Measurements from ENCODE around the gene TMEM151A.

Gene TMEM151A

DNA sequence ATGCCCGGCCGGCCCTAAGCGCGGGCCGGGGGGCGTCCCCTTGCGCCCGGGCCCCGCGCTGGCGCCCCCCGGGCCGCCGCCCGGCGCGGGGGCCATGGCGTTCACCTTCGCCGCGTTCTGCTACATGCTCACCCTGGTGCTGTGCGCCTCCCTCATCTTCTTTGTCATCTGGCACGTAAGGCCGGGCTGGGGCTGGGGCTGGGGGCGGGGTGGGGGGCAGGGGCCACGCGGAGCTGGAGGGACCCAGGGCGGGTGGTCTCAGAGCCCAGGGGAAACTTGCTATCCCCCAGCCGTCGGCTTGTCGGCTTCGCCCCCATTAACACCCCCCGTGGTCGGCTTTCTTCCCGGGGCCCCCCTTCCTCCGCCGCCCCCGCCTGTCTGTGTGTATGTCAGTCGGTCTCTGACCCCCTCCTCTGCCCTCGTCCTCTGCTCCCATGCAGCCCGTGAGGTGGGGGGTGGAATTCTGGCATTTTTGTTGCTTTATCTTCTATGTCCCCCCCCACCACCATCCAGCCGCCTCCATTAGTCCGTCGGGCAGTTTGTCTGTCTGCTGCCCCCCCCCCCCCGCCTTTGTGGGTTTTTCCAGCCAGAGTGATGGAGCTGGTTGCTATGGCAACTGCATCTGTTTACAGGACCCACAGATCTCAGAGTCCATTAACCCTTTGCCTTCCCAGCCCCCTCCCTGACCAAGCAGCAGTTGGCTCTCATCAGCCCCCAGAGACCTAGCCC lies 13.2 kb upstream of the TMEM151A start:
- no peak overlapping the region for H4K8ac ChIP-seq (ENCODE audit: low read depth, low read length)
- H4K5ac ChIP-seq (ENCODE audit: low read length), result no peak overlapping the region
- H2BK120ac ChIP-seq (ENCODE audit: low read depth, low read length), result no peak overlapping the region
- no peaks in the 10 kb centered on the region for H3K27me3 ChIP-seq (ENCODE audit: insufficient read depth, low read length, poor library complexity)
- H3K79me2 ChIP-seq (ENCODE audit: control insufficient read depth, insufficient read depth, low read length), result no peaks in the 10 kb centered on the region
- peak overlapping the region; percentile 54 for H3K4me2 ChIP-seq (ENCODE audit: low read length)
- no CpG with 5 or more reads among the region's 45 CpGs for WGBS (ENCODE audit: extremely low coverage, insufficient coverage, low lambda C conversion rate)
- no peak overlapping the region for H3K4me3 ChIP-seq (ENCODE audit: low read length)
- no peak overlapping the region for H3K23ac ChIP-seq (ENCODE audit: low read length)
- no peaks in the 10 kb centered on the region for H3K4me1 ChIP-seq (ENCODE audit: control insufficient read depth, low read depth, low read length)
- no peak overlapping the region for H2BK5ac ChIP-seq (ENCODE audit: low read length)
- H3K56ac ChIP-seq (ENCODE audit: low read length), result peak overlapping the region; percentile 56
- peak overlapping the region; percentile 22 for H3K18ac ChIP-seq (ENCODE audit: low read length)
- H2AK5ac ChIP-seq (ENCODE audit: low read length), result no peak overlapping the region
- DNase-seq, result peak; percentile 71
- no peaks in the 10 kb centered on the region for H3K79me1 ChIP-seq (ENCODE audit: low read length)
- no peak overlapping the region for H2BK15ac ChIP-seq (replicated peaks; ENCODE audit: low read depth)
- H3K9ac ChIP-seq (ENCODE audit: low read length), result peak overlapping the region; percentile 51
- peaks cover 2% of the 10 kb centered on the region for H3K36me3 ChIP-seq (ENCODE audit: control insufficient read depth, insufficient read depth, low read length)
- no peak overlapping the region for H3K4ac ChIP-seq (ENCODE audit: low read depth, low read length)
- no peak overlapping the region for H3K27ac ChIP-seq (ENCODE audit: low read depth, low read length)

DNA sequence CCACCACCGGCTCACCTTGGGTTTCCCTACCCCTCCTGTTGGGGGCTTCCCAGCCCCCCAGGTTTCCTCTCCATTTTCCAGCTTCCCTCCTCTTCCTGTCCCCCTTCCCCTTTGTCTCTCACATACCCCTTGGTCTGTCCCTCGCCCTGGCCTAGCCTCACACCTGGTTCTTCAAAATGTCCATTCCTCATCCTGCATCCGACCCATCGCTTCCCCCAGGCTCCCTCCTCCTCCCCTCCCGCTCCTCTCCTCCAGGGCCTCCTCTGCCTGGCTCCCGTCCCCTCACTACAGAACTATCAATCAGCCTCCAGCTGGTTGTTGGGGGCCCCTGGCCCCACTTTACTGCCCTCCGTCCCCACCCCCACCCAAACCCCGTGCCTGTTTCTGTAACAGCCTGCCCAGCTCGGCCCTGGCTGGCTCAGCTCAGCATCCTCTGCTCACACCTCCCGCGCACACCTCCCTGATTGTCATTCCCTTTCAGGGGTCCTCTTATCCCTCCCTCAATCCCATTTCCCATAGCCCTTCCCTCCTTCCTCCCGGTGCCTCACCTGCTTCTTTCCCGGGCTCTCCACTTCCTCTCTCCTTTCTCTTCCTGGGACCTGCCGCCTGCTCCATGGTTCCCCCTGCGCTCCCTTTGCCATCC lies 12.5 kb upstream of the TMEM151A start:
- H3K27ac ChIP-seq (ENCODE audit: low read depth, low read length), result no peak overlapping the region
- no CpG with 5 or more reads among the region's 15 CpGs for WGBS (ENCODE audit: extremely low coverage, insufficient coverage, low lambda C conversion rate)

DNA sequence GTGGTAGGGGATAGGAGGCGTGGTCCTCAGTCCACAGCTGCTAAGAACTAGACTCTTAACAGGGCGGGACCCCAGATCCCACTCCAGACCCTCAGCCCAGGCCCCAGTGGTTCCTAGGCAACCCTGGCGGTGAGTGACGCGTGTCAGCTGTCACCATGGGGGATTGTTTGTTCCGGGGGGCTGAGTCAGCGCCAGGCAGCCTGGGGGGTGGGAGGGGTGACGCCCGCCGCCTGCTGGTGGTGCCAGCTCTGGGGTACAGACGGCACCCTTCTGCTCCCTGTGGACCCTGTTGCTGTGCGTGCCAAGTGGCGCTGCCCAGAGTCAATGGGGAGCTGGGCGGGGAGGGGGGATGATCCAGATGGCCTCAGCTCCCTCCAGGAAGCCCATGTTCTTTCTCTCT lies 11.3 kb upstream of the TMEM151A start:
- Histone ChIP-seq H3K4me3 (ENCODE audit: low read length) (no peak overlapping the region), H3K36me3 (ENCODE audit: control insufficient read depth, insufficient read depth, low read length) (no peaks in the 10 kb centered on the region), H2BK5ac (ENCODE audit: low read length) (no peak overlapping the region), H3K27ac (ENCODE audit: low read depth, low read length) (no peak overlapping the region), H3K56ac (ENCODE audit: low read length) (no peak overlapping the region), H2BK15ac (replicated peaks; ENCODE audit: low read depth) (no peak overlapping the region), H3K4ac (ENCODE audit: low read depth, low read length) (no peak overlapping the region), H3K4me2 (ENCODE audit: low read length) (no peak overlapping the region), H3K9ac (ENCODE audit: low read length) (no peak overlapping the region), H3K79me2 (ENCODE audit: control insufficient read depth, insufficient read depth, low read length) (no peaks in the 10 kb centered on the region), H4K8ac (ENCODE audit: low read depth, low read length) (no peak overlapping the region), H4K5ac (ENCODE audit: low read length) (no peak overlapping the region), H3K23ac (ENCODE audit: low read length) (no peak overlapping the region), H3K27me3 (ENCODE audit: insufficient read depth, low read length, poor library complexity) (no peaks in the 10 kb centered on the region), H3K79me1 (ENCODE audit: low read length) (no peaks in the 10 kb centered on the region), H2AK5ac (ENCODE audit: low read length) (no peak overlapping the region), H3K4me1 (ENCODE audit: control insufficient read depth, low read depth, low read length) (no peaks in the 10 kb centered on the region), H3K18ac (ENCODE audit: low read length) (no peak overlapping the region), H2BK120ac (ENCODE audit: low read depth, low read length) (no peak overlapping the region)
- WGBS (ENCODE audit: extremely low coverage, insufficient coverage, low lambda C conversion rate), result no CpG with 5 or more reads among the region's 14 CpGs
- no peak for DNase-seq

More for the DNA sequence above, 12.5 kb upstream of the TMEM151A start:
- H3K23ac ChIP-seq (ENCODE audit: low read length), result no peak overlapping the region
- H3K4me2 ChIP-seq (ENCODE audit: low read length), result no peak overlapping the region
- H3K27me3 ChIP-seq (ENCODE audit: insufficient read depth, low read length, poor library complexity), result no peaks in the 10 kb centered on the region
- H3K9ac ChIP-seq (ENCODE audit: low read length), result no peak overlapping the region
- H4K5ac ChIP-seq (ENCODE audit: low read length), result no peak overlapping the region
- H3K4me3 ChIP-seq (ENCODE audit: low read length), result no peak overlapping the region
- peaks cover 2% of the 10 kb centered on the region for H3K36me3 ChIP-seq (ENCODE audit: control insufficient read depth, insufficient read depth, low read length)
- no peak overlapping the region for H4K8ac ChIP-seq (ENCODE audit: low read depth, low read length)
- H3K18ac ChIP-seq (ENCODE audit: low read length), result no peak overlapping the region
- no peak overlapping the region for H3K4ac ChIP-seq (ENCODE audit: low read depth, low read length)
- no peak overlapping the region for H2BK5ac ChIP-seq (ENCODE audit: low read length)
- no peak overlapping the region for H2BK120ac ChIP-seq (ENCODE audit: low read depth, low read length)
- no peaks in the 10 kb centered on the region for H3K79me1 ChIP-seq (ENCODE audit: low read length)
- no peaks in the 10 kb centered on the region for H3K79me2 ChIP-seq (ENCODE audit: control insufficient read depth, insufficient read depth, low read length)
- peak; percentile 56 for DNase-seq
- H3K4me1 ChIP-seq (ENCODE audit: control insufficient read depth, low read depth, low read length), result no peaks in the 10 kb centered on the region
- H2BK15ac ChIP-seq (replicated peaks; ENCODE audit: low read depth), result no peak overlapping the region
- H3K56ac ChIP-seq (ENCODE audit: low read length), result peak overlapping the region; percentile 15
- H2AK5ac ChIP-seq (ENCODE audit: low read length), result peak overlapping the region; percentile 24

DNA sequence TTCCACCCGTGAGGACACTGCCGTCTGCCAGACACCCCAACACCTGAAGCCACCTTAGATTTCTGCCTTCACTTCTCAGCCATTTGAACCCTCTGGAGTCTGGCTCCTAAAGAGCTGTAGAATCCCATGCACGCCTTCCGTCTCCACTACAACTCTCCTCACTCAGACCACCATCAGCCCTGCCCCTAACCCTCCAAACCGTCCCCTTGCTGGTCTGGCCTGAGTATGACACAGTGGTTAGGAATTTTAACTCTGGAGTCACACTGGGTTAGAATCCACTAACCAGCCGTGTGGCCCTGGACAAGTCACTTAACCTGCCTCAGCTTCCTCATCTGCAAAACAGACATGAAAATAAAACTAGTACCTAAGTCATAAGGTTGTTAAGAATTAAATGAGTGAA lies 10.7 kb upstream of the TMEM151A start:
- H3K36me3 ChIP-seq (ENCODE audit: control insufficient read depth, insufficient read depth, low read length), result no peaks in the 10 kb centered on the region
- no peak overlapping the region for H3K56ac ChIP-seq (ENCODE audit: low read length)
- no peak overlapping the region for H4K5ac ChIP-seq (ENCODE audit: low read length)
- H3K4ac ChIP-seq (ENCODE audit: low read depth, low read length), result no peak overlapping the region
- no peak overlapping the region for H3K18ac ChIP-seq (ENCODE audit: low read length)
- no CpG with 5 or more reads among the region's 6 CpGs for whole genome bisulfite sequencing (ENCODE audit: extremely low coverage, insufficient coverage, low lambda C conversion rate)
- H3K4me2 ChIP-seq (ENCODE audit: low read length), result no peak overlapping the region
- H3K23ac ChIP-seq (ENCODE audit: low read length), result no peak overlapping the region
- no peaks in the 10 kb centered on the region for H3K27me3 ChIP-seq (ENCODE audit: insufficient read depth, low read length, poor library complexity)
- no peak overlapping the region for H2AK5ac ChIP-seq (ENCODE audit: low read length)
- no peaks in the 10 kb centered on the region for H3K79me2 ChIP-seq (ENCODE audit: control insufficient read depth, insufficient read depth, low read length)
- no peak overlapping the region for H2BK120ac ChIP-seq (ENCODE audit: low read depth, low read length)
- H4K8ac ChIP-seq (ENCODE audit: low read depth, low read length), result no peak overlapping the region
- H3K9ac ChIP-seq (ENCODE audit: low read length), result no peak overlapping the region
- no peak overlapping the region for H2BK15ac ChIP-seq (replicated peaks; ENCODE audit: low read depth)
- no peak overlapping the region for H3K4me3 ChIP-seq (ENCODE audit: low read length)
- no peaks in the 10 kb centered on the region for H3K79me1 ChIP-seq (ENCODE audit: low read length)
- no peaks in the 10 kb centered on the region for H3K4me1 ChIP-seq (ENCODE audit: control insufficient read depth, low read depth, low read length)
- no peak overlapping the region for H3K27ac ChIP-seq (ENCODE audit: low read depth, low read length)
- peak; percentile 85 for DNase-seq
- no peak overlapping the region for H2BK5ac ChIP-seq (ENCODE audit: low read length)

DNA sequence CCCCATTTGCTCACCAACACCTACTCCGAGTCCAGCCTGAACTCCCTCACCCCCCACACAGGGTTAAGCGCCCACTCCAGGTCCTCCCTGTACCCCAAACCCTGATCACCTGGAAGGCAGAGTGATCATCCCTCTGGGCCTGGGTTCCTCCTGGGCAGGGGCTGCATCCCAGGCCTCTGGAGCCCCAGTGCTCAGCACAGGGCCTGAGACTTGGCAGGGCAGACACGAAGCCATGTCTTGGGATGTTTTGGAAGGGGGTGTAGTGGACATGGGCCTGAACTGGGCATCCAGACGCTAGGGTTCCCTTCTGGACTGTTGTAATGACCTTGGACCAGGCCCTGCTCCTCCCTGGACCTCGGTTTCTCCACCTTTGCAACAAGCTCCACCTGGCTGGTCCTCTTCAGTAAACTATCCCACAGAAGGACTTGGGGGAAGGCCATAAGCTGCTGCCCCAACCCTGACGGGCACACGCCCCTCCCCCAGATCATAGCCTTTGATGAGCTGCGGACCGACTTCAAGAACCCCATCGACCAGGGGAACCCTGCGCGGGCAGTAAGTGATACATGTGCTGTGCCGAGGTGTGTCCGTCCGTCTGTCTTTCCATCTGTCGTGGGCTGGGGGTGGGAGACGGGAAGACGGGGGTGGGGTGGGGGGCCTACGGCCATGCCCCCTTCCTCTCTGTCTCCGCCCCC lies 9.8 kb upstream of the TMEM151A start:
- no peak overlapping the region for H2BK120ac ChIP-seq (ENCODE audit: low read depth, low read length)
- no peaks in the 10 kb centered on the region for H3K4me1 ChIP-seq (ENCODE audit: control insufficient read depth, low read depth, low read length)
- H4K8ac ChIP-seq (ENCODE audit: low read depth, low read length), result no peak overlapping the region
- no peak overlapping the region for H3K27ac ChIP-seq (ENCODE audit: low read depth, low read length)
- H3K23ac ChIP-seq (ENCODE audit: low read length), result no peak overlapping the region
- no peak overlapping the region for H3K56ac ChIP-seq (ENCODE audit: low read length)
- H3K4me3 ChIP-seq (ENCODE audit: low read length), result no peak overlapping the region
- no peaks in the 10 kb centered on the region for H3K27me3 ChIP-seq (ENCODE audit: insufficient read depth, low read length, poor library complexity)
- H3K36me3 ChIP-seq (ENCODE audit: control insufficient read depth, insufficient read depth, low read length), result no peaks in the 10 kb centered on the region
- H3K79me1 ChIP-seq (ENCODE audit: low read length), result no peaks in the 10 kb centered on the region
- H3K4ac ChIP-seq (ENCODE audit: low read depth, low read length), result no peak overlapping the region
- no peak overlapping the region for H3K9ac ChIP-seq (ENCODE audit: low read length)
- no peak overlapping the region for H3K18ac ChIP-seq (ENCODE audit: low read length)
- no peak overlapping the region for H4K5ac ChIP-seq (ENCODE audit: low read length)
- no CpG with 5 or more reads among the region's 20 CpGs for WGBS (ENCODE audit: extremely low coverage, insufficient coverage, low lambda C conversion rate)
- DNase-seq, result no peak
- H3K4me2 ChIP-seq (ENCODE audit: low read length), result no peak overlapping the region
- H2BK15ac ChIP-seq (replicated peaks; ENCODE audit: low read depth), result no peak overlapping the region
- no peak overlapping the region for H2BK5ac ChIP-seq (ENCODE audit: low read length)
- no peaks in the 10 kb centered on the region for H3K79me2 ChIP-seq (ENCODE audit: control insufficient read depth, insufficient read depth, low read length)
- no peak overlapping the region for H2AK5ac ChIP-seq (ENCODE audit: low read length)

All from mesendoderm (in vitro differentiated cells).